C4-2B (cell line): Measurements from ENCODE around the gene JMJD8.

ENCODE experiments used
- ZFX ChIP-seq: fragments of 450-650 bp; IDR thresholded peaks from 2 replicates; pipeline ENCODE4 v1.6.1; 2017
- TF ChIP-seq, protein P1 (sequence below): fragments of 450-650 bp; conservative IDR thresholded peaks from 2 replicates; pipeline ENCODE4 v1.5.1; 2017; ENCODE audit warnings: mild to moderate bottlenecking

DNA sequence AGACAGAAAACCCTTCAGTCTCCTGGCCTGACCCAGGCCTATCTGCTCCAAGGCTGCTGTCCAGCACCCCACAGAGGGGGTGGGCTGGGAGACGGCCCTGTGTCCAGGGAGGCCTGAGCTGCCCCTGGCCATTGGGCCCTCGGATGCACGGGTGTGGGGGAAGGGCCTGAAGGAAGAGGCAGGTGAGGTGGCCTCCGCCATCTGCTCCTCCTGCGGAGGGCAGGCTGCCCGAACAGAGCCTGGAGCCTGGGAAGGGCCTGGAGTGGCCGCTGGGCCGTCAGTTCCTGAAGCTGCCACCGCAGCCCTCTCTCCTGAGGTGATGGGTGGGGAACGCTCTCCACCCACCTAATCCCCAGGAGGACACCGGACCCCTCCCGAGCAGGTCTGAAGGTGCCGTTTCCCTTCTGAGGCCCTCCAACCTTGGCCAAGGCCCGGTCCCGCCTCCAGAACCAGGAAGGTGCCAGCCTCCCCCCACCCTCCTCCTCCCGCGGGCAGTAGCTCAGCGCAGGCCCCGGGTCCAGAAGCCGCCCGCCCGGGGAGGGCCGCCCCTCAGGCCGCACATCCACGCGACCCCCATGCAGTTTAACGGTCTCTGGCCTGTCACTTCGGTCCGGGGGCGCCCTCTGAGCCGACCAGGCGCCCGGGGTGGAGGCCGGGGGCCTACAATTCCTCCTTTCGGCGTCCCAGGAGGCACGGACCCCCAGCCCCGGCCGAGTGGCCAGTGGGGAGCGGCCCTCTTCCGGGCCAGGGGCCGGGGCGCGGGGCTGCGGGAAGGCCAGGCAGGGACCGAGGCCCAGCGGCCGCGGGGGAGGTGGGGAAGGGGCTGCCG, 20.6 kb upstream of the JMJD8 start:
- TF ChIP-seq, protein P1, sequence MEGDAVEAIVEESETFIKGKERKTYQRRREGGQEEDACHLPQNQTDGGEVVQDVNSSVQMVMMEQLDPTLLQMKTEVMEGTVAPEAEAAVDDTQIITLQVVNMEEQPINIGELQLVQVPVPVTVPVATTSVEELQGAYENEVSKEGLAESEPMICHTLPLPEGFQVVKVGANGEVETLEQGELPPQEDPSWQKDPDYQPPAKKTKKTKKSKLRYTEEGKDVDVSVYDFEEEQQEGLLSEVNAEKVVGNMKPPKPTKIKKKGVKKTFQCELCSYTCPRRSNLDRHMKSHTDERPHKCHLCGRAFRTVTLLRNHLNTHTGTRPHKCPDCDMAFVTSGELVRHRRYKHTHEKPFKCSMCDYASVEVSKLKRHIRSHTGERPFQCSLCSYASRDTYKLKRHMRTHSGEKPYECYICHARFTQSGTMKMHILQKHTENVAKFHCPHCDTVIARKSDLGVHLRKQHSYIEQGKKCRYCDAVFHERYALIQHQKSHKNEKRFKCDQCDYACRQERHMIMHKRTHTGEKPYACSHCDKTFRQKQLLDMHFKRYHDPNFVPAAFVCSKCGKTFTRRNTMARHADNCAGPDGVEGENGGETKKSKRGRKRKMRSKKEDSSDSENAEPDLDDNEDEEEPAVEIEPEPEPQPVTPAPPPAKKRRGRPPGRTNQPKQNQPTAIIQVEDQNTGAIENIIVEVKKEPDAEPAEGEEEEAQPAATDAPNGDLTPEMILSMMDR, result no peak
- no peak for TF ChIP-seq ZFX
